ENCODE measurements around the gene NUP133. TPM values are rescaled to one million over a fixed set of nuclear protein-coding genes. Genes with fewer than 3 reads are reported as not detected.
"Not testable (repeated sequence)": the region's sequence is repeated elsewhere in the genome, so short reads cannot be mapped to it uniquely, and the experiment has no call there.

NUP133 gene
- total RNA-seq, 2 experiments from 2014 or later = 53.9 to 57.2 TPM

DNA sequence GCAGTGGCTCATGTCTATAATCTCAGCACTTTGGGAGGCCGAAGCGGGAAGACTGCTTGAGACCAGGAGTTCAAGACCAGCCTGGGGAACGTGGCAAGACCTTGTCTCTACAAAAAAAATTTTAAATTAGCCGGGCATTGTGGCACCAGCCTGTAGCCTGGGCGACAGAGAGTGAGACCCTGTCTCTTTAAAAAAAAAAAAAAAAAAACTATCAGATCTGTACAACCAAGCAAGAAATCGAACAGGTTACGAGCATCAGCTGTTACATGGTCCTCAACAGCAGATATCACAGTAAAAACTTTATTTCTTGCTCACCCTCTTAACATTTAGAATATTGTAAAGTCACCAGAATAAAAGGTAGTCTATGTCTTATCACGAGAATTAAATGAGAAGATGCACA, 1.5 kb downstream of the NUP133 start:
- H3K36me3 Mint-ChIP-seq (ENCODE audit: low read depth) = peaks cover 17% of the 10 kb centered on the region
- no peak overlapping the region for H3K27ac Mint-ChIP-seq
- CTCF ChIA-PET = no interaction called here
- DNase-seq = no peak
- no peaks in the 10 kb centered on the region for H3K27me3 Mint-ChIP-seq (ENCODE audit: low read depth)
- peaks cover 25% of the 10 kb centered on the region for H3K4me1 Mint-ChIP-seq (ENCODE audit: low read depth)
- peak overlapping the region; percentile 91 for H3K4me3 Mint-ChIP-seq
- intact Hi-C loops (cut with micrococcal nuclease) = loop anchor here (5.0 to 10.0 kb wide), 2 partner anchors 234 to 808 kb away; partner anchors contain the start of gene RAB4A
- H3K9me3 Mint-ChIP-seq = no peaks in the 10 kb centered on the region

DNA sequence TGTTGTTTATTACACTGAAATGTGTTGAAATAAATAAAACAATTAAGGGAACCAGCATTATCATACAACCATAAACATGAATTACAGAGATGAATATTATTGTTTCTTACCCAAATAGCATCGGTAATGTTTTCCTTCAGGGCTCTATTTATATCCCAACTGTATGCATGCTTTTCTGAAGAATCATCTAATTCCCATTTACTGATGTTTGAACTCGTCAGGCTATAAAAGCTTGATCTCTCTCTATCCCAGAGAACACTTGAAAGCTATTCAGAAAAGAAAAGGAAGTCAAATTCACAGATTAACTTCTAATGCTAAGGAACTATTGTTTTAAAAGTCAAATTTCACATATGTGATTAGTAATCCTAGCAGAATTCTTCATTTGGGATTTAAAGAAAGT, 12.4 kb downstream of the NUP133 start:
- Mint-ChIP-seq H3K4me3 (no peak overlapping the region), H3K4me1 (ENCODE audit: low read depth) (no peaks in the 10 kb centered on the region), H3K27ac (no peak overlapping the region), H3K9me3 (no peaks in the 10 kb centered on the region), H3K27me3 (ENCODE audit: low read depth) (no peaks in the 10 kb centered on the region), H3K36me3 (ENCODE audit: low read depth) (peaks cover 31% of the 10 kb centered on the region)
- intact Hi-C loops (cut with micrococcal nuclease) = no loop called here
- CTCF ChIA-PET = interaction anchor here (2.1 kb wide), 1 partner anchor 14 kb away, joined by 7 read pairs; no protein-coding TSS in a partner anchor
- DNase-seq = no peak

DNA sequence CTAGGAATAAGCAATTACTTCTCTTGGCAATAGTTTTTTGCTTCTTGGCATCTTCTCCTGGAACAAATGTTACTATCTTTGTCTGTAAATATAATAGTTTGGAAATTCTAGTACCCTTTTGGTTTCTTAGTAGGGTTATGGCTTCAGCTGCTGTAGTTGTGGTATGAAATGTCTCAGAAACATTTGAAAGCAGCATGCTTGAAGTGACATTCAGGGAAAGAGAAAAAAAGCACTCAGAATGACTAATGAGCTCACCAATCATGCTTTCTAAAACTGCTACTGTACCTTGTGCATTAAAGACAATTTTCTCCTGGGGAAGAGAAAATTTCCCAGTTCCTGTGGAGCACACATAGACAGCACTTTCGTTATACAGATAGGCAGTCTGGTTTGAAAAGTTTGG, 21.0 kb downstream of the NUP133 start:
- Mint-ChIP-seq H3K4me3 (no peak overlapping the region), H3K27me3 (ENCODE audit: low read depth) (no peaks in the 10 kb centered on the region), H3K9me3 (no peaks in the 10 kb centered on the region), H3K36me3 (ENCODE audit: low read depth) (peaks cover 32% of the 10 kb centered on the region), H3K27ac (no peak overlapping the region), H3K4me1 (ENCODE audit: low read depth) (no peaks in the 10 kb centered on the region)
- CTCF ChIA-PET = interaction anchor here (1.0 kb wide), 1 partner anchor 28 kb away, joined by 3 read pairs; no protein-coding TSS in a partner anchor
- intact Hi-C loops (cut with micrococcal nuclease) = no loop called here
- DNase-seq = no peak

DNA sequence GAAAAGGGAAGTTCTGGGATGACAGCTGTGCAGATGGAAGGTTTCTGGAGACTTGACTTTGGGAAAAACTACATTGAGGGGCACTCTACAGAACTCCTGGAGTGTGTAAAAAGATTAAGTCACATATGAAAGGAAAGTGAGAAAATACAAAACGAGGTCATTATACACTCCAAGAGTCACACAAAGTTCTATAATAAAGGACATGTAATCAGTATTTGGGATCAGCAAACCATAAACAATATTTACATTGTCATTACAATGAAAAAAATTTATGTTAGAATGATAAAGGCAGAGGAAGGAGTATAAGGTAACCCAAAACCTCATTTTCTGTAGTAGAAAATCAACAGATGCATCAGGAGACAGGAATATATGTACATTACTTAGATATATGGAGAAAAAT, 22.8 kb downstream of the NUP133 start:
- H3K9me3 Mint-ChIP-seq = no peaks in the 10 kb centered on the region
- no peak overlapping the region for H3K27ac Mint-ChIP-seq
- intact Hi-C loops (cut with micrococcal nuclease) = no loop called here
- no peaks in the 10 kb centered on the region for H3K4me1 Mint-ChIP-seq (ENCODE audit: low read depth)
- no peaks in the 10 kb centered on the region for H3K27me3 Mint-ChIP-seq (ENCODE audit: low read depth)
- H3K36me3 Mint-ChIP-seq (ENCODE audit: low read depth) = peaks cover 32% of the 10 kb centered on the region
- no peak overlapping the region for H3K4me3 Mint-ChIP-seq
- DNase-seq = no peak
- CTCF ChIA-PET = interaction anchor here (0.7 kb wide), 1 partner anchor 64 kb away, joined by 3 read pairs; no protein-coding TSS in a partner anchor

DNA sequence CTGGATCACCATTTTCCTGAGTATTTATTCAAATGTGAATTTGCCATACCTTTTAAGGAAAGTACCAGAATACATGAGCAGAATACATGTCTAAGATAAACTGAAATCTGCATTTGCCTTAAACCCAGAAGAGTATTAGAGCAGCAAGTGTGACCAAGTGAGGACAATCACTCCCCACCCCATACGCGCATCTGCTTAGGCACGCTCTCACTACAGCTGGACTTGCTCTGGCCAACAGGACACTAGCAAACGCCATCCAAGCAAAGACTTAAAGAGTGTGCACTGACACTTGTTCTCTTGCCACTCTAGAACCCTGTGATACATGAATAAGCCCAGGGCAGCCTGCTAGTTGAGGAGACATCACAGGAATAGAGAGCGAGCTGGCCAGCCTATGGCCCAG, 25.6 kb downstream of the NUP133 start:
- no peaks in the 10 kb centered on the region for H3K9me3 Mint-ChIP-seq
- no peak overlapping the region for H3K27ac Mint-ChIP-seq

DNA sequence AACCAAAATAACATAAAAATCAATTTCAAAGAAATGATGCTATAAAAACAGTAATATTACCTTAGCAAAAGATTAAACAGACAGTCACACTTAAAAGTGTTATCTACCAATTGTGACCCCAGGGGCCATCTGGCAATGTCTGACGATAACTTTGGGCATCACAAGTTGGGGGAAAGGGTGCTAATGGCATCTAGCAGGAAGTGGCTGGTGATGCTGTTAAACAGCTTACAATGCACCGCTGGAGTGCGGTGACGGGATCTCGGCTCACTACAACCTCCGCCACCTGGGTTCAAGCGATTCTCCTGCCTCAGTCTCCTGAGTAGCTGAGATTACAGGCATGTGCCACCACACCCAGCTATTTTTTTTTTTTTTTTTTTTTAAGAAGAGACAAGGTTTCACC, 27.6 kb downstream of the NUP133 start:
- Mint-ChIP-seq H3K4me3 (no peak overlapping the region), H3K4me1 (ENCODE audit: low read depth) (no peaks in the 10 kb centered on the region), H3K9me3 (no peaks in the 10 kb centered on the region), H3K27me3 (ENCODE audit: low read depth) (no peaks in the 10 kb centered on the region), H3K36me3 (ENCODE audit: low read depth) (peaks cover 26% of the 10 kb centered on the region), H3K27ac (no peak overlapping the region)
- intact Hi-C loops (cut with micrococcal nuclease) = no loop called here
- no peak for DNase-seq
- CTCF ChIA-PET = interaction anchor here (0.6 to 2.2 kb wide), 7 partner anchors 8 to 754 kb away, joined by 3 to 11 read pairs (median 4); no protein-coding TSS in a partner anchor

More for the DNA sequence above, 25.6 kb downstream of the NUP133 start:
- Mint-ChIP-seq H3K4me1 (ENCODE audit: low read depth) (no peaks in the 10 kb centered on the region), H3K27me3 (ENCODE audit: low read depth) (no peaks in the 10 kb centered on the region), H3K4me3 (no peak overlapping the region), H3K36me3 (ENCODE audit: low read depth) (peaks cover 35% of the 10 kb centered on the region)
- no peak for DNase-seq
- CTCF ChIA-PET = interaction anchor here (0.6 to 3.6 kb wide), 13 partner anchors 9 to 229 kb away, joined by 3 to 54 read pairs (median 4); no protein-coding TSS in a partner anchor
- intact Hi-C loops (cut with micrococcal nuclease) = loop anchor here (1.0 kb wide), 1 partner anchor 224 kb away; no protein-coding TSS in a partner anchor

DNA sequence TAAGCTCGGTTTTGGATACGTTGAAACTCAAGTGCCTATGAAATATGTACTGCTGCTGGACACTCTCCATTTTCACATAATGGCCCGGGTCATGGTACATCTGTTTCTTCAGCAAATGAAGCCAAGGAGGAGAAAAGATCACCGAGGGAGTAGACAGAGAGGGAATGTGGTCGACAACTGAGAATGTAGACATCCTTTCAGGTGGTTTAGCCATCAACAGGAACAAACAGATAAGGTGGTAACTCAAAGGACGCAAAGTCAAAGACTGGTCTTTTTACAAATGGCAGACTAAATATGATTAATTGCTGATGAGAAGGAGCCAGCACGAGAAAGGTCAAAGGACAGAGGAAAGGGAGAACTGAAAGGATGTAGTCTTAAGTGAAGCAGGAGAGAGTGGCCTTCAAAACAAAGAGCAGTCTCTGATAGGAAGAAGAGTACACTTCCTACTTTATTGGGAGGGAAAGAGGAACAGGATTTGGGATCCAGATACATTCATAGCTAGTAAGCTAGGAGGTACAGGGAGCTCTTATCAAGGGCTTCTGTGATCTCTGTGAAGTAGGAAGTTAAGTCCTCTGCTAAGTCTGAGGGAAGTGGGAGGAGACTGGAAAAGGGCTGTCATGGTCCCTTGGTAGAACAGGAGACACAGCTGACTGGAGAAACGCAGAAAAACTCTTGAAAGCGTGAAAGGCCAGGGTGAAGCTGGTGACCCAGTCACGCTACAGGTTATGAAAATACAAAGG, 28.3 kb downstream of the NUP133 start:
- Mint-ChIP-seq H3K27me3 (ENCODE audit: low read depth) (no peaks in the 10 kb centered on the region), H3K4me3 (no peak overlapping the region), H3K9me3 (no peaks in the 10 kb centered on the region), H3K4me1 (ENCODE audit: low read depth) (no peaks in the 10 kb centered on the region), H3K27ac (no peak overlapping the region), H3K36me3 (ENCODE audit: low read depth) (peaks cover 25% of the 10 kb centered on the region)
- CTCF ChIA-PET = interaction anchor here (0.6 to 1.7 kb wide), 5 partner anchors 11 to 754 kb away, joined by 3 to 6 read pairs (median 4); no protein-coding TSS in a partner anchor
- DNase-seq = no peak
- intact Hi-C loops (cut with micrococcal nuclease) = no loop called here

DNA sequence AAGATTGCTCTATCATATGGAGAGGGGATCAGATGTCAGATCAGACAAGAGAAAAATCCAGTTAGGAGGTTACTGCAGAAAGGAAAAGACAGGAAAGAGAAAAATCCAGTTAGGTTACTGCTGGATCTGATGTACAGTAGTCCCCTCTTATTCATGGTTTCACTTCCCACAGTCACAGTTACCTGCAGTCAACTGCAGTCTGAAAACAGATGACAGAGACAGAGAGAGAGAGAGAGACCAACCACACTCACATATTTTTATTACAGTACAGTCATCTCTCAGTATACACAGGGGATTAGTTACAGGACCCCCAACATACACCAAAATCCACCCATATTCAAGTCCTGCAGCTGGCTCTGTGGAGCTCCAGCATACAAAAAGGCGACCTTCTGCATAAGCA, 29.3 kb downstream of the NUP133 start:
- Mint-ChIP-seq H3K4me1 (ENCODE audit: low read depth) (no peaks in the 10 kb centered on the region), H3K36me3 (ENCODE audit: low read depth) (peaks cover 28% of the 10 kb centered on the region), H3K4me3 (no peak overlapping the region), H3K27me3 (ENCODE audit: low read depth) (no peaks in the 10 kb centered on the region), H3K9me3 (no peaks in the 10 kb centered on the region), H3K27ac (no peak overlapping the region)
- intact Hi-C loops (cut with micrococcal nuclease) = no loop called here
- CTCF ChIA-PET = interaction anchor here (0.7 to 1.1 kb wide), 2 partner anchors 38 to 220 kb away, joined by 3 read pairs; no protein-coding TSS in a partner anchor
- DNase-seq = no peak

DNA sequence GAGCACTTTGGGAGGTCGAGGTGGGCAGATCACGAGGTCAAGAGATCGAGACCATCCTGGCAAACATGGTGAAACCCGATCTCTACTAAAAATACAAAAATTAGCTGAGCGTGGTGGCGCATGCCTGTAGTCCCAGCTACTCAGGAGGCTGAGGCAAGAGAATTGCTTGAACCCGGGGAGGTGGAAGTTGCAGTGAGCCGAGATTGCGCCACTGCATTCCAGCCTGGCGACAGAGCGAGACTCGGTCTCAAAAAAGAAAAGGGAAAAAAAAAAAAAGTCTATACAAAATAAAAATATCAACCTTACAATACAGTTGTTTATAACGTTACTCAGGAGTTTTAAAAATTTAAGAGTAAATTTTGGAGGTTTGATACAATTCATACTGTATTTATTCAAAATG, 32.3 kb downstream of the NUP133 start:
- H3K27me3 Mint-ChIP-seq (ENCODE audit: low read depth); DNase-seq; H3K9me3 Mint-ChIP-seq; H3K4me1 Mint-ChIP-seq (ENCODE audit: low read depth); H3K27ac Mint-ChIP-seq; intact Hi-C loops (cut with micrococcal nuclease); H3K4me3 Mint-ChIP-seq: not testable (repeated sequence)
- peaks cover 28% of the 10 kb centered on the region for H3K36me3 Mint-ChIP-seq (ENCODE audit: low read depth)
- CTCF ChIA-PET = interaction anchor here (0.6 to 1.2 kb wide), 3 partner anchors 218 to 812 kb away, joined by 5 read pairs; no protein-coding TSS in a partner anchor

DNA sequence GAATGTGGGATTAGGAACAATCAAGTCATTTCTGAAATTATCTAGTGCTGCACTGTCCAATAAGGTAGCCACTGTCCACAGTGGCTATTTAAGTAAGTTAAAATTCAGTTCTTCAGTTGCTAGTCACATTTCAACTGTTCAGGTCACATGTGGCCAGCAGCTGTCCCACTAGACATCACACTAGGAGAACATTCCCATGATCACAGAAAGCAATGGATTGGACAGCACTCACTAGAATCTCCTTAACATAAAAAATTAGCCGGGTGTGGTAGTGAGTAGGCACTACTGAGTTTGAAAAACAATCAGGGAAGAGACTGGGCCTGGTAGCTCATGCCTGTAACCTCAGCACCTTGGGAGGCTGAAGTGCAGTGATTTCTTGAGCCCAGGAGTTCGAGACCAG, 33.6 kb downstream of the NUP133 start:
- H3K36me3 Mint-ChIP-seq (ENCODE audit: low read depth) = peaks cover 32% of the 10 kb centered on the region
- H3K27ac Mint-ChIP-seq = no peak overlapping the region
- CTCF ChIA-PET = no interaction called here
- DNase-seq = no peak
- no peak overlapping the region for H3K4me3 Mint-ChIP-seq
- no peaks in the 10 kb centered on the region for H3K9me3 Mint-ChIP-seq
- intact Hi-C loops (cut with micrococcal nuclease) = no loop called here
- no peaks in the 10 kb centered on the region for H3K4me1 Mint-ChIP-seq (ENCODE audit: low read depth)
- no peaks in the 10 kb centered on the region for H3K27me3 Mint-ChIP-seq (ENCODE audit: low read depth)

DNA sequence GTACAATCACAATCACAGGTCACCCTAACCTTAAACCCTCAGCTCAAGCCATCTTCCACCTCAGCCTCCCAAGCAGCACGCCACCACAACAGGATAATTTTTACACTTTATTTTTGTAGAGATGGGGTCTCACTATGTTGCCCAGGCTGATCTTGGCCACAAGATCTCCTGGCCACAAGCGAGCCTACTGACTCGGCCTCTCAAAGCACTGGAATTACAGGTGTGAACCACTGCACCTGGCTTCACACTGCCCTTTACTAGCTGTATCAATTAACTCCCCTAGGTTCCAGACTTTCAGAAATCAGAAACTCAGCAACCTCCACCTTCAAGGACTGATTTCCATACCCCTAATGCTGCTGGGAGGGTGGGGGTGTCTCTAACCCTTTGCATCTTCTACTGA, 37.0 kb downstream of the NUP133 start:
- Mint-ChIP-seq H3K27me3 (ENCODE audit: low read depth) (no peaks in the 10 kb centered on the region), H3K9me3 (no peaks in the 10 kb centered on the region), H3K27ac (no peak overlapping the region), H3K4me3 (no peak overlapping the region), H3K36me3 (ENCODE audit: low read depth) (peaks cover 31% of the 10 kb centered on the region), H3K4me1 (ENCODE audit: low read depth) (no peaks in the 10 kb centered on the region)
- CTCF ChIA-PET = interaction anchor here (0.8 kb wide), 1 partner anchor 18 kb away, joined by 3 read pairs; no protein-coding TSS in a partner anchor
- no peak for DNase-seq
- intact Hi-C loops (cut with micrococcal nuclease) = no loop called here

DNA sequence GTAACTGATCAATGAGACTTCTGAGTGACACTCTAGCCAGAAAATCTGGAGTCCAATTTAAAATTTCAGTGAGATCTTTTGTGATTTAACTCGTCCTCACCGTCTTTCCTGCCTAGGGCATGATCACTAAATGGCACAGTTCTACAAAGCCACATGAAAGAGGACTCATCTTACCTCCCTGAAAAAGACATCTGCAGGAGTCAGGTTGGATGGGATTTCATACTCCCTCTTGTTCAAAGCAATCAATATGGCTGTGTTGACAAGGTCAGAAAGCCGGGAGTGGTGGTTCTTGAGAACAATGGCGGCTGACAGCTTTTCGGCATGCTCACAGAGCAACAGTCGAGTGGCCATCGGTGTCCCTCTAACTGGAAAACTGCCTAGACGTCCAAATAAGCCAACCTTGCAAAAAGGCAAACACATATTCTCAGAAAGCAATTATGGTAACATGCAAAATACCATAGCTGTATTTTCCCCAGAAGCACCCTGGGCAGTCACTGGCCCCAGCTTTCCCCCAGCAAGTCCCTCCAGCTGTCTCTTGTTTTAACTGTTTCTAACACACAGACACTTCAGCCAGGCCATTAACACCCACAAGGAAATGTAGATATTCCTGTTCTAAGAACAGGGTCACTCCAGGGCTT, 37.6 kb downstream of the NUP133 start:
- intact Hi-C loops (cut with micrococcal nuclease) = no loop called here
- no peaks in the 10 kb centered on the region for H3K27me3 Mint-ChIP-seq (ENCODE audit: low read depth)

More for the DNA sequence above, 37.6 kb downstream of the NUP133 start:
- H3K27ac Mint-ChIP-seq = no peak overlapping the region
- H3K9me3 Mint-ChIP-seq = no peaks in the 10 kb centered on the region
- no peaks in the 10 kb centered on the region for H3K4me1 Mint-ChIP-seq (ENCODE audit: low read depth)
- H3K36me3 Mint-ChIP-seq (ENCODE audit: low read depth) = peaks cover 31% of the 10 kb centered on the region
- CTCF ChIA-PET = interaction anchor here (0.6 to 0.8 kb wide), 2 partner anchors 18 to 209 kb away, joined by 3 read pairs; no protein-coding TSS in a partner anchor
- DNase-seq = no peak
- no peak overlapping the region for H3K4me3 Mint-ChIP-seq
